GM10266 (cell line): Measurements from ENCODE around the gene P2RX2.
"Not testable (repeated sequence)": the region's sequence is repeated elsewhere in the genome, so short reads cannot be mapped to it uniquely, and the experiment has no call there.

ENCODE experiments used
- DNase-seq: peaks from one replicate; pipeline ENCODE4 v3.0.0; 2012; ENCODE audit errors: extremely low spot score
- CTCF ChIP-seq: IDR thresholded peaks from 2 replicates; pipeline ENCODE4 v1.5.1; 2012; ENCODE audit warnings: mild to moderate bottlenecking, low read depth; ENCODE audit not compliant: control insufficient read depth, insufficient read depth; ENCODE audit errors: missing control alignments

Gene P2RX2

GRCh38 chr12:132597333-132598316 lies 21.0 kb upstream of the P2RX2 start:
- no peak for TF ChIP-seq CTCF
- DNase-seq: no peak

GRCh38 chr12:132599502-132599901 lies 19.1 kb upstream of the P2RX2 start:
- not testable (repeated sequence) for DNase-seq

GRCh38 chr12:132600048-132601032 lies 18.2 kb upstream of the P2RX2 start:
- peak; percentile 84 for DNase-seq
- peak; percentile 80 for TF ChIP-seq CTCF

- no peak for DNase-seq
- no peak for TF ChIP-seq CTCF
Measured at GRCh38 chr12:132601171-132601883, 17.2 kb upstream of the P2RX2 start.

GRCh38 chr12:132602572-132603239 lies 15.9 kb upstream of the P2RX2 start:
- no peak for DNase-seq
- TF ChIP-seq CTCF: no peak

- DNase-seq: no peak
Measured at GRCh38 chr12:132603240-132604150, 15.1 kb upstream of the P2RX2 start.

More at GRCh38 chr12:132603240-132604150, 15.1 kb upstream of the P2RX2 start:
- no peak for TF ChIP-seq CTCF
